ENCODE results near the gene GALNT16.

GALNT16 gene

DNA sequence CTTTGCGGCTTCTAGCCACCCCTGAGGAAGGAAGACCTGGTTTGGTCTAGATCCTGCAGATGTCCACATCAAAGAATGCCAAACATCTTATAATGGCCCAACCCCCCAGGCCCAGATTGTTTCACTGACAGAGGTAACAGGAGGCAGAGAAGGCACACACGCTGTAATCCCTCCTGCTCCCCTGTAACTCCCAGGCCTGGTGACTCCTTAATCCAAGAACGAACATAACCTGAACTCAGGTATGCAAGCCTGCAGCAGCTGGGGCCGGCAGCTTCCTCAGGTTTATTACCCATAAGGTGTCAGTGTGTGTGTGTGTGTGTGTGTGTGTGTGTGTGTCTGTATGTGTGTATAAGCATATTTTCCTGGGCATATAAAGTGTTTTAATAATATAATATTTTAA, 85.4 kb downstream of the GALNT16 start:
- Histone ChIP-seq H3K36me3 (ENCODE audit: control insufficient read depth, insufficient read depth, low read length) (no peaks in the 10 kb centered on the region), H3K27ac (ENCODE audit: low read depth, low read length) (no peak overlapping the region), H3K9ac (ENCODE audit: low read depth, low read length) (no peak overlapping the region), H3K4me3 (ENCODE audit: low read depth, low read length) (no peak overlapping the region), H3K27me3 (ENCODE audit: control insufficient read depth, insufficient read depth, low read length) (no peaks in the 10 kb centered on the region), H3K4me1 (ENCODE audit: control insufficient read depth, insufficient read depth, low read length) (peaks cover 3% of the 10 kb centered on the region; the same call in 1 of the 2 replicates), H3K9me3 (ENCODE audit: control insufficient read depth, insufficient read depth, low read length) (no peaks in the 10 kb centered on the region)

DNA sequence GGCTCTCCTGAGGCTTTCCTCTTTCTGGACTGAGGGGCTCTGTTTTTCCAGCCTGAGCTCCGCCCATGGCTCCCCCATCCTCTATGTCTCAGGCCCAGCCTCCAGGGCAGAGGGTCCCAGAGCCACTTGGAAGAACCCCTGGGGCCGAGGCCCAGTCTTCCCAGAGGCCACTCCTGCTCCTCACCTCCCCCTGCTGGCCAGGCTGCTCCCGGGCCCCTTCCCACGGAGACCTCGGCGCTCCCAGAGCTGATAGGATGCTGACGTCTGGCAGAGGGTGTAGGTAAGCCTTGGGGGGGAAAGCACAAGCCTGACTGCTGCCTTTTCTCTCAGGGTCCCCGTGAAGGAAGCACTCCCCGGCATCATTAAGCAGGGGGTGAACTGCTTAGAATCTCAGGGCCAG, 86.8 kb downstream of the GALNT16 start:
- peaks cover 6% of the 10 kb centered on the region; the same call in 1 of the 2 replicates for H3K4me1 ChIP-seq (ENCODE audit: control insufficient read depth, insufficient read depth, low read length)
- no peaks in the 10 kb centered on the region for H3K27me3 ChIP-seq (ENCODE audit: control insufficient read depth, insufficient read depth, low read length)
- H3K9ac ChIP-seq (ENCODE audit: low read depth, low read length), result no peak overlapping the region
- no peak overlapping the region for H3K4me3 ChIP-seq (ENCODE audit: low read depth, low read length)
- no peaks in the 10 kb centered on the region for H3K9me3 ChIP-seq (ENCODE audit: control insufficient read depth, insufficient read depth, low read length)
- H3K36me3 ChIP-seq (ENCODE audit: control insufficient read depth, insufficient read depth, low read length), result no peaks in the 10 kb centered on the region
- H3K27ac ChIP-seq (ENCODE audit: low read depth, low read length), result no peak overlapping the region

DNA sequence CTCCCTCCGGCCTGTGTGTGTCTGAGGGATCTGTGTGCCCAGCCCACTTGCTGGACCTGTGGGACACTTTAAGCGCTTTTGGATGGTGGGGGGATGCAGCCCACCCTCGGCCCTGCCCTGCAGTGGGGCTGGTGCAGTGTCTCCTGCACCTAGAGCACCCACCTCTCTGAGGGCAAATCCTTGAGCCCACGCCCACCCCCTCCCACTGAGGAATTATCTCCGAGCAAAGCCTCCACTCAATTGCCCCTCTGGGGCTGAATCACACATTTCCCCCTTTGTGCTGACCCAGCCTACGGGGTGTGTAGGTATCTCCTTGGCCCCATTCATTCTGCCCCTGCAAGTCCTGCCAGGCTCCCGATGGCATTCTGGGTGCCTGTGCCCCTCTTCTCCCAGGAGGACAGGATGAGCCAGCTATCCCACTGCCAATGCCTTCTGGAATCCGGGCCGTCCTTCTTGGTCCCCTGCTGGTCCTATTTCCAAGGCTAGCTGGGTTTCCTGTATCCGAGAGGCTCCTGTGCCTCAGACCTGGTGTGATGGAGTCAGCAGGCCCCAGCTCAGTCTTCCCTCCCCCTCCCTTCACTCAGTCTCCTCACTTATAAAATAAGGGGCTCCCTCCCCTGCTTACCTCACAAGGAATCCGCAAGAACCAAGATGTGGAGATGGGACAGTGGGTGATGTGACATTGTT, 89.3 kb downstream of the GALNT16 start:
- Histone ChIP-seq H3K9ac (ENCODE audit: low read depth, low read length) (no peak overlapping the region), H3K9me3 (ENCODE audit: control insufficient read depth, insufficient read depth, low read length) (no peaks in the 10 kb centered on the region), H3K4me3 (ENCODE audit: low read depth, low read length) (no peak overlapping the region), H3K36me3 (ENCODE audit: control insufficient read depth, insufficient read depth, low read length) (no peaks in the 10 kb centered on the region), H3K27me3 (ENCODE audit: control insufficient read depth, insufficient read depth, low read length) (no peaks in the 10 kb centered on the region), H3K27ac (ENCODE audit: low read depth, low read length) (no peak overlapping the region), H3K4me1 (ENCODE audit: control insufficient read depth, insufficient read depth, low read length) (peaks cover 6% of the 10 kb centered on the region; the same call in 1 of the 2 replicates)

DNA sequence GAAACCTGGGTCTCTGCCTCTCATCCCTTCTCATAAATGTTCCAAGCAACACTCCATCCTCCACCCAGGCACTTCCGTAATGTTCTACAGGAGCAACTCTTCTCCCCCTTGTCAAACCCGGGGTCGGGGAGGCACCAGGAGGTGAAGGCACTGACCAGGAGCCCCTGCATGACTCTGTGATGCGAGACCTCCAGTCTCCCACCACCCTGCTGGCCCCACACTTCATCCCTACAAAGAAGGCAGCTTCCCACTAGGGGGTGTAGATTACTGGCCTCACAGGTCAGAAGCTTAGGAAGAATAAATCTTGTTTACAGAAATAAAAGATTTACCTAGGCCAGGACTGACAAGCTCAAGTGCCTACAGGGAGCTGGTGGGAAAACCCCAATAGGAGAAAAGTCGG, 90.9 kb downstream of the GALNT16 start:
- Histone ChIP-seq H3K9ac (ENCODE audit: low read depth, low read length) (no peak overlapping the region), H3K36me3 (ENCODE audit: control insufficient read depth, insufficient read depth, low read length) (no peaks in the 10 kb centered on the region), H3K27ac (ENCODE audit: low read depth, low read length) (no peak overlapping the region), H3K27me3 (ENCODE audit: control insufficient read depth, insufficient read depth, low read length) (no peaks in the 10 kb centered on the region), H3K4me1 (ENCODE audit: control insufficient read depth, insufficient read depth, low read length) (peaks cover 6% of the 10 kb centered on the region; the same call in 1 of the 2 replicates), H3K9me3 (ENCODE audit: control insufficient read depth, insufficient read depth, low read length) (no peaks in the 10 kb centered on the region), H3K4me3 (ENCODE audit: low read depth, low read length) (no peak overlapping the region)

DNA sequence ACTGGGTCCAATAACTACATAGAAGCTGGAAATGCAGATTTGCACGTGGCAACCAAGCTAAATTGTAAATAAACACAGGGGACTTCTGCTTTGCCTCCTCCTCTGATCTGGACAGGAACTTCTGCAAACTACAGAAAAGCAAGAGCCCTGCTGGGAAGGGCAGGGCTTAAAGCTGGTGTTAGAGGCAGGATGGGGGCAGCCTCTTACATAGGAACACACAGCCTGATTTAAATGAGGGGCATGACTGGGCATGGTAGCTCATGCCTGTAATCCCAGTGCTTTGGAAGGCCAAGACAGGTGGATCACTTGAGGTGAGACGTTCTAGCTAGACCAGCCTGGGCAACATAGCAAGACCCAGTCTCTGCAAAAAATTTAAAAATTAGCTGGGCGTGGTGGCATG, 91.4 kb downstream of the GALNT16 start:
- H3K36me3 ChIP-seq (ENCODE audit: control insufficient read depth, insufficient read depth, low read length), result no peaks in the 10 kb centered on the region
- H3K27ac ChIP-seq (ENCODE audit: low read depth, low read length), result no peak overlapping the region
- no peak overlapping the region for H3K4me3 ChIP-seq (ENCODE audit: low read depth, low read length)
- H3K9ac ChIP-seq (ENCODE audit: low read depth, low read length), result no peak overlapping the region
- H3K9me3 ChIP-seq (ENCODE audit: control insufficient read depth, insufficient read depth, low read length), result no peaks in the 10 kb centered on the region
- H3K4me1 ChIP-seq (ENCODE audit: control insufficient read depth, insufficient read depth, low read length), result peaks cover 5% of the 10 kb centered on the region; the same call in 1 of the 2 replicates
- H3K27me3 ChIP-seq (ENCODE audit: control insufficient read depth, insufficient read depth, low read length), result no peaks in the 10 kb centered on the region

DNA sequence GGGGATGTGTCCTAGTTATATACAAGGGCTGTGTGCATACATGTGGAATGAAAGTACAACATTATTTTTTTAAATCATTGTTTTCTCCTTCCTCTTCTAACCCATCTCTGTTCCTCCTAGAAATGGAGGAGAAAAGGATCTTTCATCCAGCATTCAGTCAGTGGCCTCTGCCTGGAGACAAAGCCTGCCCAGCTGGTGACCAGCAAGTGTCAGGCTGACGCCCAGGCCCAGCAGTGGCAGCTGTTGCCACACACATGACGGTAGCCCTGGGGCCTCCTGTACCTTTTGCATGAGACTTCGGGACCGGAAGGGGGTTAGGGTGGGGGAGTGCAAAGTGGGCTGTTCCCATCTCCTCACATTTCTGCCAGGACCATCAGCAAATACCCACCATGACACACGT, 92.0 kb downstream of the GALNT16 start:
- Histone ChIP-seq H3K36me3 (ENCODE audit: control insufficient read depth, insufficient read depth, low read length) (no peaks in the 10 kb centered on the region), H3K4me3 (ENCODE audit: low read depth, low read length) (no peak overlapping the region), H3K27ac (ENCODE audit: low read depth, low read length) (no peak overlapping the region), H3K9ac (ENCODE audit: low read depth, low read length) (no peak overlapping the region), H3K4me1 (ENCODE audit: control insufficient read depth, insufficient read depth, low read length) (peaks cover 3% of the 10 kb centered on the region; the same call in 1 of the 2 replicates), H3K9me3 (ENCODE audit: control insufficient read depth, insufficient read depth, low read length) (no peaks in the 10 kb centered on the region), H3K27me3 (ENCODE audit: control insufficient read depth, insufficient read depth, low read length) (no peaks in the 10 kb centered on the region)

DNA sequence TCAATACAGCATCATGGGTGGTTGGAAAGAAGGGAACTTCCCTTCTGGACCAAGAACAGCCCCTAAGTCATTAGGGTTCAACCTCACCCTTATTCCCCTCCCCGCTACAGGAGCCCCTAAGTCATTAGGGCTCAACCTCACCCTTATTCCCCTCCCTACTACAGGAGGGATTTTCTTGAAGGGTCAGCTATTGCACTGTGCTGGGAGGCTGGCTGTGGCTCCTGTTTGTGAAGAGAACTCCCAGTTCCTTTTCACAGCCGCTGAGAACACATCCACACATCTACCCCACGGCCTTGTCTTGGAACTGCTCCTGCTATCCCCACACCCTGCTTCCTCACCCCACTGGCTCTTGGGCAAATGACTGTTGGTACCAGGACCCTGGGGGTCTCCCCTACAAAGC, 93.2 kb downstream of the GALNT16 start:
- Histone ChIP-seq H3K9ac (ENCODE audit: low read depth, low read length) (no peak overlapping the region), H3K27ac (ENCODE audit: low read depth, low read length) (no peak overlapping the region), H3K4me3 (ENCODE audit: low read depth, low read length) (no peak overlapping the region), H3K4me1 (ENCODE audit: control insufficient read depth, insufficient read depth, low read length) (peaks cover 3% of the 10 kb centered on the region; the same call in 1 of the 2 replicates), H3K27me3 (ENCODE audit: control insufficient read depth, insufficient read depth, low read length) (no peaks in the 10 kb centered on the region), H3K36me3 (ENCODE audit: control insufficient read depth, insufficient read depth, low read length) (no peaks in the 10 kb centered on the region), H3K9me3 (ENCODE audit: control insufficient read depth, insufficient read depth, low read length) (no peaks in the 10 kb centered on the region)

GRCh38 chr14:69354383-69355153, 94.6 kb downstream of the GALNT16 start:
- H3K27ac ChIP-seq (ENCODE audit: low read depth, low read length), result no peak overlapping the region
- no peak overlapping the region for H3K4me3 ChIP-seq (ENCODE audit: low read depth, low read length)
- H3K27me3 ChIP-seq (ENCODE audit: control insufficient read depth, insufficient read depth, low read length), result no peaks in the 10 kb centered on the region
- H3K4me1 ChIP-seq (ENCODE audit: control insufficient read depth, insufficient read depth, low read length), result peaks cover 3% of the 10 kb centered on the region; the same call in 1 of the 2 replicates
- no peaks in the 10 kb centered on the region for H3K36me3 ChIP-seq (ENCODE audit: control insufficient read depth, insufficient read depth, low read length)
- H3K9me3 ChIP-seq (ENCODE audit: control insufficient read depth, insufficient read depth, low read length), result no peaks in the 10 kb centered on the region
- no peak overlapping the region for H3K9ac ChIP-seq (ENCODE audit: low read depth, low read length)

- Histone ChIP-seq H3K4me1 (ENCODE audit: control insufficient read depth, insufficient read depth, low read length) (peaks cover 3% of the 10 kb centered on the region; the same call in 1 of the 2 replicates), H3K27me3 (ENCODE audit: control insufficient read depth, insufficient read depth, low read length) (no peaks in the 10 kb centered on the region), H3K9me3 (ENCODE audit: control insufficient read depth, insufficient read depth, low read length) (no peaks in the 10 kb centered on the region), H3K27ac (ENCODE audit: low read depth, low read length) (no peak overlapping the region), H3K36me3 (ENCODE audit: control insufficient read depth, insufficient read depth, low read length) (no peaks in the 10 kb centered on the region), H3K4me3 (ENCODE audit: low read depth, low read length) (no peak overlapping the region), H3K9ac (ENCODE audit: low read depth, low read length) (no peak overlapping the region)
Observed at GRCh38 chr14:69355154-69355597, 95.2 kb downstream of the GALNT16 start.

DNA sequence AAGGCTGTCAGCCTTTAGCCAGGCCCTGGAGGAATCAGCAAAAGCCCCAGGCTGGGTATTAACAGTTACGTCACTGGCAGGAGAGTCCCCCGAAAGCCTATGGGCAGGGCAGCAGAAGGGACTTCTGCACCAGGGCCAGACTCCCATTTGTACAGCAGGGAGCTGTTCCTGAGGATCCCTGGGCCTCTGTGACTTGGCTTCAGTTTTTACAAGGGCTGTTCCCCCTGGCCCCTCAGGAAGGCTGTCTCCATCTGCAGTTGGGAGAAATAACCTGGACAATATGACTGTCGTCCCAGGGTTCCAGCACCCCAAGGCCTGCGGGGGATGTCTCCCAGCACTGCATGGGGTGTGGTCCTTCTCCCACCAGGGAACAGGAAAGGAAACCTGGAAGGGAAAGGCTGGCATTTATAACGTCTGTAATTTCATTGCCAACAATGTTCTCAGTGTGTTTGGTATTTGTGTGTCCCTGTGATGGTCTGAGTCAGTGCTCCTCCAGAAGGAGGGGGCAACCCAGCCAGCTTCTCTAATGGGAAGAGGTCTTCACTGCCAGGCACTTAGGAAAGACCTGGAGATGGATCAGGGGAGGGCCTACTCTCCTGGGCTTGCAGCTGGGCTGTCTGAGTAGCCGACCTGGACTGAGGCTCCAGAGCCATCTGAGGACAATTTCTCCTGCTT, 95.8 kb downstream of the GALNT16 start:
- Histone ChIP-seq H3K27ac (ENCODE audit: low read depth, low read length) (no peak overlapping the region), H3K36me3 (ENCODE audit: control insufficient read depth, insufficient read depth, low read length) (no peaks in the 10 kb centered on the region), H3K4me1 (ENCODE audit: control insufficient read depth, insufficient read depth, low read length) (peaks cover 3% of the 10 kb centered on the region; the same call in 1 of the 2 replicates), H3K9ac (ENCODE audit: low read depth, low read length) (no peak overlapping the region), H3K4me3 (ENCODE audit: low read depth, low read length) (no peak overlapping the region), H3K27me3 (ENCODE audit: control insufficient read depth, insufficient read depth, low read length) (no peaks in the 10 kb centered on the region), H3K9me3 (ENCODE audit: control insufficient read depth, insufficient read depth, low read length) (no peaks in the 10 kb centered on the region)

All from HUES48 (cell line).